ENCODE results near the gene GPC3.

The GPC3 gene

DNA sequence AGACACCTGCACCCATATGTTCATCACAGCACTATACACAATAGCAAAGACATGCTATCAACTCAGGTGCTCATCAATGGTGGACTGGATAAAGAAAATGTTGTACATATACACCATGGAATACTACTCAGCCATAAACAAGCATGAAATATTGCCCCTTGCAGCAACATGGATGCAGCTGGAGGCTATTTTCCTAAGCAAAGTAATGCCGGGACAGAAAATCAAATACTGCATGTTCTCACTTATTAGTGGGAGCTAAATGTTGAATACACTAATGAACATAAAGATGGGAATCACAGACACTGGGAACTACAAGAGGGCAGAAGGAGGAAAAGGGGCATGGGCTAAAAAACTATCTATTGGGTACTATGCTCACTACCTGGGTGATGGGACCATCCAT is 278.5 kb downstream of the GPC3 start:
- TF ChIP-seq, protein P1, sequence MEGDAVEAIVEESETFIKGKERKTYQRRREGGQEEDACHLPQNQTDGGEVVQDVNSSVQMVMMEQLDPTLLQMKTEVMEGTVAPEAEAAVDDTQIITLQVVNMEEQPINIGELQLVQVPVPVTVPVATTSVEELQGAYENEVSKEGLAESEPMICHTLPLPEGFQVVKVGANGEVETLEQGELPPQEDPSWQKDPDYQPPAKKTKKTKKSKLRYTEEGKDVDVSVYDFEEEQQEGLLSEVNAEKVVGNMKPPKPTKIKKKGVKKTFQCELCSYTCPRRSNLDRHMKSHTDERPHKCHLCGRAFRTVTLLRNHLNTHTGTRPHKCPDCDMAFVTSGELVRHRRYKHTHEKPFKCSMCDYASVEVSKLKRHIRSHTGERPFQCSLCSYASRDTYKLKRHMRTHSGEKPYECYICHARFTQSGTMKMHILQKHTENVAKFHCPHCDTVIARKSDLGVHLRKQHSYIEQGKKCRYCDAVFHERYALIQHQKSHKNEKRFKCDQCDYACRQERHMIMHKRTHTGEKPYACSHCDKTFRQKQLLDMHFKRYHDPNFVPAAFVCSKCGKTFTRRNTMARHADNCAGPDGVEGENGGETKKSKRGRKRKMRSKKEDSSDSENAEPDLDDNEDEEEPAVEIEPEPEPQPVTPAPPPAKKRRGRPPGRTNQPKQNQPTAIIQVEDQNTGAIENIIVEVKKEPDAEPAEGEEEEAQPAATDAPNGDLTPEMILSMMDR (IDR thresholded peaks at IDR 0.05; ENCODE audit: low read depth, low read length), result no peak
- DNase-seq (ENCODE audit: extremely low read depth, low read depth), result no peak

DNA sequence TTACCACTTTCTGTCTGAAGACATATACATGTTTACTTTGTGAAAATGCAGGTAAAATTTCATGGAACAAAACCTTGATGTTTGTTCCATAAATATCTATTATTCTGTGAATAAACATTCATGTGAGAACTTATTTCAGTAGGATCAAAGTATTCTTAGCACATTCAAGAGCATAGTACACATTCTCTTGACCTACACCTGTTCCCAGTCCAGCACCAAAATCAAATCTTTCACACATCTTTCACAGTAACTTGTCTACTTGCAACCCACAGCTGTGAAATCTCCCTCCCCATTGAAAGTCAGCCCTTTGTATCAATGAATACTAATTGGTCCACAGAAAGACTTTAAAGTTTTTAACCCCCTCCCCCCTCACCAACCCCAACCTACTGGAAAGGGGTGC is 283.2 kb downstream of the GPC3 start:
- DNase-seq (ENCODE audit: extremely low read depth, low read depth), result no peak
- TF ChIP-seq, protein P1 (IDR thresholded peaks at IDR 0.05; ENCODE audit: low read depth, low read length), result no peak

DNA sequence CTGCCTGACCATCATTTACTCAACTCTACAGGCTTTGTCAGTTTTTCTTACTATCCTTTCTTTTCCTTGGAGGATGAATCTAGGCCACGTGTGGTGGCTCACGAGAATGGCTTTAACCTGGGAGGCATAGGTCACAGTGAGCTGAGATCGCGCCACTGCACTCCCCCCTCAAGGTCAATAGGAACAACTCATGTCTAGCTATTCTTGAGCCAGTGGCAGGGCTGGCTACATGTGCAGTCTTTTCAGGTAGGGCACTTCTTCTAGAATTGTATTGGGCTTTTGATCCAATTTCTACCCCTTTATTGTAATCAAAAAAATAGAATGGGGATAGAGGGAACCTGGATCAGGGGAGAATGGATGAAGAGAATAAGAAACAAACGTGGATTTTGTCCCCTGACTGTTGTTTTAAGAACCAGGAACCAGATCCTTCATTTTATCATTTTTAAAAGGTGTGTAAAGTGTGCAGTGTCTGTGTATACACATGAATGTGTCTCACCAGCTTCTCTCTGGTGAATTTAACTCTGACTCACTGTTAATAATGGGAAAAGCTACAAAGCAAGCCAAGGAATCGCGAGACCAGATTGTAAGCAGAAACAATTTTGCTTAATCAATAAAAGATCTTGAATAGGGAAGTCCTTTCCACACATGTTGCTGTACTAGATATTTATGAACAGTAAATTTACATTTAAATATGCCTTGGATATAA is 286.2 kb downstream of the GPC3 start:
- no peak for DNase-seq (ENCODE audit: extremely low read depth, low read depth)
- TF ChIP-seq, protein P1 (IDR thresholded peaks at IDR 0.05; ENCODE audit: low read depth, low read length), result no peak

DNA sequence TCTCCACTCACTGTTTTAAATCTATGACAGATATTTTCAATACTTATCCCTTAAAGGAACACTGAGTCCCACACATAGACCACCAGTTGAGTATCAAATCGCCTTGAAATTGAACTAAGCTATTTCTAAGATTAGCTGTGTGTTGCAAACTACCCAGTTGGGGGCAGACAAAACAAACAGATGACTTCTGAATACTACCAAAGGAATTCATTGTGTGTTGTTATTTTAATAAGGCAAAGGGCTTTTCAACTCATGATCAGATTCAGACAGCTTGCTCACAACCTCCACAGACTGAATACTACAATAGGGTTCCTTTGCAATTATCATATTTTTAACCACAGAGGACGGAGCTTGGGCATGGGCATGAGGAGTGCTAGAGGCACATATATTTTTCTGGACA is 287.1 kb downstream of the GPC3 start:
- TF ChIP-seq, protein P1 (IDR thresholded peaks at IDR 0.05; ENCODE audit: low read depth, low read length), result peak; percentile 32
- DNase-seq (ENCODE audit: extremely low read depth, low read depth), result no peak

DNA sequence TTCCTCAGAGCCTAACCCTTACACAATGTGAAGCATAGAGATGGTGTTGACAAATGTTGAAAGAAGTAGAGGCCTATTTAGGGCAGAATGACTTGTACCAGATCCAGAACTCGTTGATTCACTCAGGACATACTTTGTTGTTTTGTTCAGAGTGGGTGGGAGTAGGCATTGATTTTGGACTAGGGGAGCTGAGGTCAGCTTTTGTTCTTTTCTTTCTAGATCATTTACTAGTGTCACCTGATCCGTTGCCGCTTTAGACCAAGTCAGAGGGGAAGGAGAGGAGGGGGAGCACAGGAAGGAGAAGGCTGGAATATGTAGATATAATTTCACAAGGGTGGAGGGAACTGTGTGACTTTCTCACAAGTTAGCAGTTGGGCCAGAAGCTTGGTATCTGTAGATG is 287.7 kb downstream of the GPC3 start:
- TF ChIP-seq, protein P1 (IDR thresholded peaks at IDR 0.05; ENCODE audit: low read depth, low read length), result no peak
- DNase-seq (ENCODE audit: extremely low read depth, low read depth), result no peak

DNA sequence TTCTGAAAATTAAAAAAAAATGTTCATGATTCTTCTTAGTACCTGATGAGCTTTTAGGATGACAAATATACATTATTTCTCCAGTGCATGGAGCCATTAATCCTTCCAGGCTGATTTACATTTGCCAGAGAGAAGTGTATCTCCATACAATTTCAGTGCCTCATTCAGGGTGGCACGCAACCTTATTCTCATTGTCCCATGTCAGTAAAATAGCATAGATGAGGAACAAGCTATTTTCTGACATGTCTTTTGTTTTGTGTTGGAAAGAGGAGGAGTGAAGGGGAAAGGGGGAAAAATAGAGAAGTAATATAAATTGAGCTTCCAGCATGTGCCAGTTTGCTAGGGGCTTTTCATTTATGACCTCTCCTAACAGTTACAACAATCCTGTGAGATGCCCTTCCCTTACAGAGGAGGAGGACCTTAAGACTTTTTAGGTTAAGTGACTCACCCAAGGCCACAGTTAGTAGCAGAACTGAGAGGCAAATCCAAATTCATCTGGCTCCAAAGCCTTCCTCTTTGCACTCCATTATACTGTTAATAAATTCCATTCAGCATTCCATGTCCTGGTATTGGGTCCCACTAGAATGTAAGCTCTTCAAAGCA is 295.3 kb downstream of the GPC3 start:
- TF ChIP-seq, protein P1 (IDR thresholded peaks at IDR 0.05; ENCODE audit: low read depth, low read length), result no peak
- no peak for DNase-seq (ENCODE audit: extremely low read depth, low read depth)

DNA sequence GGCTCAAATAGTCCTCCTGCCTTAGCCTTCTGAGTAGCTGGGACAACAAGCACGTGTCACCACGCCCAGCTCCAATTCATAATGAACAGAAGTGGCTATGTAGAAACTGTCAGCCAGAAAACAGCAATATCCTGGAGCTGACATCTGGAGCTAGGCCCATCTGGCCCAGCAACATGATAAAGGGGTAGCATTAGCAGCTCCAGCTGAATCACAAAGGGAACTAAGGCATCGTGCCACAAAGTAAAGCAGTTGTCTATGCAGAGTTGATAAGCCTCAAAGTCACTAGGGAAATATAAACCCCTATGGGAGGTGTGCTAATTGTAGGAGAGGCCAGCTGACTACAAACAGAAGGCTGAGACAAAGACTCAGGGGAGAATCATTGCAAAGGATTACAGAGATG is 299.6 kb downstream of the GPC3 start:
- no peak for DNase-seq (ENCODE audit: extremely low read depth, low read depth)
- TF ChIP-seq, protein P1 (IDR thresholded peaks at IDR 0.05; ENCODE audit: low read depth, low read length), result no peak

Data from AG09319 (cell line).